A549 (cell line): ENCODE results near the gene CBFA2T2. TPM values are rescaled to one million over a fixed set of nuclear protein-coding genes. Genes with fewer than 3 reads are reported as not detected.
"Not testable (repeated sequence)": the region's sequence is repeated elsewhere in the genome, so short reads cannot be mapped to it uniquely, and the experiment has no call there.

Experiments used
- ATAC-seq, 2 experiments: fragments of 200-7000 bp in 1 of 2; fragments of >200 bp in 1 of 2; cut with Nextera tagmentation in 1 of 2; cut with Tn5 transposase in 1 of 2; 3 replicates each; pipeline versions ENCODE4 v1.8.0 to v1.9.1; 2018 to 2020; ENCODE audit warnings: mild to moderate bottlenecking in 1 of 2, moderate library complexity in 1 of 2
- CTCF ChIA-PET: fragments of 300-600 bp; sonication (Branson Sonifier 250); formaldehyde crosslinking; extraction: SDS; loops from one replicate; lab custom pipeline; 2021; ENCODE audit warnings: antibody characterized with exemption, inconsistent platforms; lab: Yijun Ruan, JAX
- POLR2A ChIA-PET: fragments of 350-600 bp; formaldehyde crosslinking; extraction: SDS; loops from one replicate; lab custom pipeline; 2021; ENCODE audit warnings: antibody characterized with exemption, inconsistent platforms; lab: Yijun Ruan, JAX
- DNase-seq, 2 experiments: peaks; one replicate each; pipeline versions ENCODE4 v3.0.0 to v3.0.0-alpha.2; 2011 to 2016; ENCODE audit warnings: low read depth in 1 of 2, low spot score in 1 of 2
- FAIRE-seq: peaks from 2 replicates; lab custom pipeline; 2011; peaks lifted over from hg19 to GRCh38; lab: Jason Lieb, UNC
- H3K27ac ChIP-seq, 2 experiments: fragments of >200 bp; sonication (Bioruptor Twin); formaldehyde crosslinking; 3 replicates each; pipeline ENCODE4 v1.5.1; 2016 to 2017
- H3K4me1 ChIP-seq: fragments of >200 bp; sonication (Bioruptor Twin); formaldehyde crosslinking; 3 replicates; pipeline ENCODE4 v1.6.1; 2016
- H3K4me2 ChIP-seq: fragments of >200 bp; sonication (Bioruptor Twin); formaldehyde crosslinking; 3 replicates; pipeline ENCODE4 v1.6.1; 2016
- H3K4me3 ChIP-seq: fragments of >200 bp; sonication (Bioruptor Twin); formaldehyde crosslinking; 3 replicates; pipeline ENCODE4 v1.5.1; 2016
- H3K9me3 ChIP-seq: fragments of >200 bp; sonication (Bioruptor Twin); formaldehyde crosslinking; 3 replicates; pipeline ENCODE4 v1.6.1; 2016
- CHD2 ChIP-seq: fragments of 150-350 bp; IDR thresholded peaks from 2 replicates; pipeline ENCODE4 v1.6.1; 2014; ENCODE audit warnings: low read length; ENCODE audit not compliant: partially characterized antibody
- FOXS1 ChIP-seq: fragments of 250-450 bp; sonication (Bioruptor Pico); IDR thresholded peaks from 2 replicates; pipeline ENCODE4 v1.5.0; 2020; ENCODE audit warnings: mild to moderate bottlenecking, moderate library complexity
- HEYL ChIP-seq: fragments of 250-450 bp; sonication (Bioruptor Pico); IDR thresholded peaks from 2 replicates; pipeline ENCODE4 v1.8.0; 2021; ENCODE audit warnings: mild to moderate bottlenecking, moderate library complexity
- JUN ChIP-seq, 2 experiments: fragments of >200 bp; sonication (Bioruptor Twin); formaldehyde crosslinking; IDR thresholded peaks; 2 replicates in 1 of 2; 3 replicates in 1 of 2; pipeline ENCODE4 v1.6.1; 2016 to 2017
- JUNB ChIP-seq: fragments of >200 bp; sonication (Bioruptor Twin); formaldehyde crosslinking; IDR thresholded peaks from 2 replicates; pipeline ENCODE4 v1.6.1; 2016
- KDM1A ChIP-seq: fragments of 200-600 bp; sonication (generic); IDR thresholded peaks from 2 replicates; pipeline ENCODE4 v1.6.1; 2016; ENCODE audit warnings: low read depth, mild to moderate bottlenecking
- KDM5A ChIP-seq: fragments of 200-600 bp; sonication (generic); IDR thresholded peaks from 2 replicates; pipeline ENCODE4 v1.6.1; 2016; ENCODE audit warnings: antibody characterized with exemption, mild to moderate bottlenecking
- MAFK ChIP-seq: fragments of 450-650 bp; IDR thresholded peaks from 2 replicates; pipeline ENCODE4 v1.6.1; 2014; ENCODE audit not compliant: partially characterized antibody
- MYC ChIP-seq: IDR thresholded peaks from 2 replicates; pipeline ENCODE4 v1.6.1; 2012; ENCODE audit warnings: mild to moderate bottlenecking, inconsistent platforms, low read length, improper control_type of control experiment, borderline replicate concordance
- PHF8 ChIP-seq: fragments of 200-600 bp; sonication (generic); IDR thresholded peaks from 2 replicates; pipeline ENCODE4 v1.6.1; 2016; ENCODE audit warnings: low read depth, mild to moderate bottlenecking, antibody characterized with exemption, moderate library complexity, borderline replicate concordance
- POLR2AphosphoS2 ChIP-seq: conservative IDR thresholded peaks from 2 replicates; pipeline ENCODE4 v1.6.1; 2012; ENCODE audit warnings: low read length, improper control_type of control experiment, inconsistent platforms
- RAD21 ChIP-seq, 2 experiments: fragments of >200 bp in 1 of 2; sonication (Bioruptor Twin) in 1 of 2; formaldehyde crosslinking in 1 of 2; IDR thresholded peaks in 1 of 2; conservative IDR thresholded peaks in 1 of 2; 2 replicates in 1 of 2; 3 replicates in 1 of 2; pipeline ENCODE4 v1.6.1; 2012 to 2018; ENCODE audit warnings: inconsistent platforms in 1 of 2
- RCOR1 ChIP-seq: fragments of 150-350 bp; IDR thresholded peaks from 2 replicates; pipeline ENCODE4 v1.6.1; 2014; ENCODE audit warnings: antibody characterized with exemption, low read length, low read depth
- RFX5 ChIP-seq: fragments of 450-650 bp; IDR thresholded peaks from 2 replicates; pipeline ENCODE4 v1.7.1; 2014; ENCODE audit warnings: antibody characterized with exemption, mild to moderate bottlenecking, moderate library complexity
- TP53 ChIP-seq: fragments of 250-450 bp; sonication (Bioruptor Pico); IDR thresholded peaks from 2 replicates; pipeline ENCODE4 v1.5.0; 2021; ENCODE audit warnings: mild to moderate bottlenecking, moderate library complexity
- ZFP36 ChIP-seq: fragments of 450-650 bp; IDR thresholded peaks from 2 replicates; pipeline ENCODE4 v1.6.1; 2014; ENCODE audit warnings: borderline replicate concordance; ENCODE audit not compliant: partially characterized antibody
- ZNF302 ChIP-seq: fragments of 250-450 bp; sonication (Bioruptor Pico); IDR thresholded peaks from 2 replicates; pipeline ENCODE4 v1.9.0; 2021; ENCODE audit warnings: inconsistent platforms, mild to moderate bottlenecking, moderate library complexity
- ZSCAN20 ChIP-seq: fragments of 250-450 bp; sonication (Bioruptor Pico); IDR thresholded peaks from 2 replicates; pipeline ENCODE4 v1.8.0; 2022; ENCODE audit warnings: mild to moderate bottlenecking, moderate library complexity
- WGBS: methylation state at CpG from one replicate; pipeline ENCODE4 v1.1.6; 2017; ENCODE audit errors: missing lambda C conversion rate; 5-methylcytosine and 5-hydroxymethylcytosine counted together
- polyA plus RNA-seq, 4 experiments: library from polyadenylated mRNA; depleted of rRNA in 3 of 4; stranded (reverse); fragments of >200 nt; fragmentation: RNase III in 1 of 4; extraction: RNeasy Plus Mini Kit Qiagen cat#74134 plus additional on column Dnase treatment in 1 of 4; gene quantifications; 2 replicates in 3 of 4; 3 replicates in 1 of 4; pipeline ENCODE4 v1.2.3, GENCODE V29; 2011 to 2017
- TF ChIP-seq, protein P1 (sequence below): fragments of >200 bp; sonication (Bioruptor Twin); formaldehyde crosslinking; IDR thresholded peaks from 3 replicates; pipeline ENCODE4 v1.6.1; 2016
- TF ChIP-seq, protein P2 (sequence below): fragments of 200-600 bp; sonication (generic); IDR thresholded peaks from 2 replicates; pipeline ENCODE4 v1.6.1; 2016; ENCODE audit warnings: antibody characterized with exemption, mild to moderate bottlenecking, moderate library complexity

The CBFA2T2 gene
- polyA plus RNA-seq, 2 of the 4 experiments (the other 2 are of a cell fraction): 6.8 to 9.4 TPM

DNA sequence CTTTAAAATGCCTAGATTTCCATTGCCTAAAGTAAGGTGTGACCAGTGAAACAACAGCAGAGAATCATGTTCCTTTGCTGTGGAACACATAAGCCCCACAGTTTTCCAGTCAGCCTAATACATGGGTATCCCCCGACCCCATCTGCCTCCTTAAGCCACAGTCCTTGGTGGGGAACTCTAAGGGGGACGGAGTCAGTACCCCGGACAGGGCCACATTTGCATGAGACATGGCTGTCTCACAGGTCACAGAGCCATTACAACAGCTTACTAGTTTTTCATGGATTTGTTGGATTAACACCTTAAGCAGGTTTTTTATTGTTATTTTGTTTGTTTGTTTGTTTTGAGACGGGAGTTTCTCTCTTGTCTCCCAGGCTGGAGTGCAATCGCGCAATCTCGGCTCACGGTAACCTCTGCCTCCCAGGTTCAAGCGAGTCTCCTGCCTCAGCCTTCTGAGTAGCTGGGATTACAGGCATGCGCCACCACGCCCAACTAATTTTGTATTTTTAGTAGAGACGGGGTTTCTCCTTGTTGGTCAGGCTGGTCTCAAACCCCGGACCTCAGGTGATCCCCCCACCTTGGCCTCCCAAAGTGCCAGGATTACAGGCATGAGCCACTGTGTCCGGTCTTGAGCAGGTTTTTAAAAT lies 157.2 kb downstream of the CBFA2T2 start:
- not testable (repeated sequence) for H3K4me2 ChIP-seq, H3K9me3 ChIP-seq, FAIRE-seq

DNA sequence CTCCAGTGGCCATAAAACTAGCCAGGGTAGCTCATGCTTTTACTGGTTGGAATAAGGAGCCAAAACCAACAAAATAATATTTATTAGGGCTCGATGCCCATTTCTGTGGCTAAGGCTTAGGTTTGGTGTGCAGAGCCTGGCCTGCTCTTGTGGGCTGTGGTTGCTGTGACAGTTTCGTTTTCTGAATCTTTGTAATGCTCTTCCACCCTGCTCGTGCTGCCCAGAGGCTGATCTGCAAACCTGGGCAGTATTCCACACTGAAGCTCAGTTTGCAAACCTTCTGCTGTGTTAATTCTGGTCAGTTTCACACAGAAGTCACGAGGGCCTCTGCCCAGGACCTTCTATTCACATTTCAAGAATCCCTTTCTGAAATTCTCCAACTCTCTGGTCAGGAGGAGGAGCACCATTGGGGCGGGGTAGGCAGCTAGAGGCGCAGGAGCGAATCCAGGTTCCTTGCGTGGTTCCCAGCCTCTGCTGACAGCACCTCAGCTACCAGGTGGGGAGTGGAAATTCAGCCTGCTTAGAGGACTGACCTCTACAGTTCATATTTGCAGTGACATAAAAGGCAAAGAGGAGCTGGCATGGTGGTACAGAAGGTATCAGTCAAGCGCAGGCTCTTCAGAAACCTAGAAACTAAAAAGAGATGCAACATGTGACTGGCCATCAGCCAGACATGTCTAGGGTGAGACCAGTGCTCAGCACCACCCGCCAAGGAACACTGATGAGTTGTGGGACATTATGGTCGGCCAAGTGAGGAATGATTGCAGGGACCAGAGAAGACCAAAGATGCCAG lies 157.9 kb downstream of the CBFA2T2 start:
- H3K9me3 ChIP-seq: no peaks in the 10 kb centered on the region
- DNase-seq: no peak
- WGBS: 88% methylated on average over 11 of the region's 11 CpGs
- no peaks in the 10 kb centered on the region for H3K4me1 ChIP-seq
- no peak for FAIRE-seq
- TF ChIP-seq JUN (IDR thresholded peaks at IDR 0.05) (no peak), MAFK (no peak), KDM5A (no peak), ZNF302 (no peak), HEYL (no peak), CHD2 (no peak), MYC (no peak), JUNB (no peak), ZSCAN20 (no peak), RFX5 (no peak), ZFP36 (no peak), POLR2AphosphoS2 (no peak), RAD21 (conservative IDR thresholded peaks at IDR 0.05 in 1 of 2, IDR thresholded peaks at IDR 0.05 in 1 of 2) (no peak), RCOR1 (no peak), TP53 (no peak), KDM1A (no peak), PHF8 (no peak), FOXS1 (no peak)
- TF ChIP-seq, protein P1, sequence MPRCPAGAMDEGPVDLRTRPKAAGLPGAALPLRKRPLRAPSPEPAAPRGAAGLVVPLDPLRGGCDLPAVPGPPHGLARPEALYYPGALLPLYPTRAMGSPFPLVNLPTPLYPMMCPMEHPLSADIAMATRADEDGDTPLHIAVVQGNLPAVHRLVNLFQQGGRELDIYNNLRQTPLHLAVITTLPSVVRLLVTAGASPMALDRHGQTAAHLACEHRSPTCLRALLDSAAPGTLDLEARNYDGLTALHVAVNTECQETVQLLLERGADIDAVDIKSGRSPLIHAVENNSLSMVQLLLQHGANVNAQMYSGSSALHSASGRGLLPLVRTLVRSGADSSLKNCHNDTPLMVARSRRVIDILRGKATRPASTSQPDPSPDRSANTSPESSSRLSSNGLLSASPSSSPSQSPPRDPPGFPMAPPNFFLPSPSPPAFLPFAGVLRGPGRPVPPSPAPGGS: no peak
- CTCF ChIA-PET: interaction anchor here (0.7 to 3.3 kb wide), 6 partner anchors 20 to 246 kb away, joined by 3 to 15 read pairs (median 3); partner anchors contain the start of gene CDK5RAP1
- H3K27ac ChIP-seq: no peak overlapping the region
- H3K4me2 ChIP-seq: no peak overlapping the region
- H3K4me3 ChIP-seq: no peak overlapping the region
- POLR2A ChIA-PET: interaction anchor here (1.0 kb wide), 1 partner anchor 158 kb away, joined by 3 read pairs; the partner anchor contains the start of gene CBFA2T2
- ATAC-seq: no peak

More for the DNA sequence above, 157.2 kb downstream of the CBFA2T2 start:
- WGBS: 92% methylated on average over 14 of the region's 14 CpGs
- not testable (repeated sequence) for H3K27ac ChIP-seq, H3K4me1 ChIP-seq, H3K4me3 ChIP-seq, DNase-seq, ATAC-seq
- POLR2A ChIA-PET: interaction anchor here (1.0 kb wide), 1 partner anchor 157 kb away, joined by 3 read pairs; the partner anchor contains the start of gene CBFA2T2
- TF ChIP-seq, protein P2, sequence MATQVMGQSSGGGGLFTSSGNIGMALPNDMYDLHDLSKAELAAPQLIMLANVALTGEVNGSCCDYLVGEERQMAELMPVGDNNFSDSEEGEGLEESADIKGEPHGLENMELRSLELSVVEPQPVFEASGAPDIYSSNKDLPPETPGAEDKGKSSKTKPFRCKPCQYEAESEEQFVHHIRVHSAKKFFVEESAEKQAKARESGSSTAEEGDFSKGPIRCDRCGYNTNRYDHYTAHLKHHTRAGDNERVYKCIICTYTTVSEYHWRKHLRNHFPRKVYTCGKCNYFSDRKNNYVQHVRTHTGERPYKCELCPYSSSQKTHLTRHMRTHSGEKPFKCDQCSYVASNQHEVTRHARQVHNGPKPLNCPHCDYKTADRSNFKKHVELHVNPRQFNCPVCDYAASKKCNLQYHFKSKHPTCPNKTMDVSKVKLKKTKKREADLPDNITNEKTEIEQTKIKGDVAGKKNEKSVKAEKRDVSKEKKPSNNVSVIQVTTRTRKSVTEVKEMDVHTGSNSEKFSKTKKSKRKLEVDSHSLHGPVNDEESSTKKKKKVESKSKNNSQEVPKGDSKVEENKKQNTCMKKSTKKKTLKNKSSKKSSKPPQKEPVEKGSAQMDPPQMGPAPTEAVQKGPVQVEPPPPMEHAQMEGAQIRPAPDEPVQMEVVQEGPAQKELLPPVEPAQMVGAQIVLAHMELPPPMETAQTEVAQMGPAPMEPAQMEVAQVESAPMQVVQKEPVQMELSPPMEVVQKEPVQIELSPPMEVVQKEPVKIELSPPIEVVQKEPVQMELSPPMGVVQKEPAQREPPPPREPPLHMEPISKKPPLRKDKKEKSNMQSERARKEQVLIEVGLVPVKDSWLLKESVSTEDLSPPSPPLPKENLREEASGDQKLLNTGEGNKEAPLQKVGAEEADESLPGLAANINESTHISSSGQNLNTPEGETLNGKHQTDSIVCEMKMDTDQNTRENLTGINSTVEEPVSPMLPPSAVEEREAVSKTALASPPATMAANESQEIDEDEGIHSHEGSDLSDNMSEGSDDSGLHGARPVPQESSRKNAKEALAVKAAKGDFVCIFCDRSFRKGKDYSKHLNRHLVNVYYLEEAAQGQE: peak; percentile 61; the same call in 1 of the 2 replicates
- CTCF ChIA-PET: interaction anchor here (0.8 to 3.3 kb wide), 3 partner anchors 21 to 190 kb away, joined by 3 to 15 read pairs (median 6); no protein-coding TSS in a partner anchor
